GM19324 (cell line): ENCODE data around the gene PTCH1.
A peak's percentile ranks its signal among the peaks of the same experiment; 100 is the strongest.

Source experiments
- ATAC-seq: cut with Tn5 transposase; IDR thresholded peaks from one replicate; pipeline ENCODE4 v1.9.1; 2021; ENCODE audit warnings: mild to moderate bottlenecking, moderate library complexity; ENCODE audit not compliant: unreplicated experiment, low FRiP score

Gene PTCH1

DNA sequence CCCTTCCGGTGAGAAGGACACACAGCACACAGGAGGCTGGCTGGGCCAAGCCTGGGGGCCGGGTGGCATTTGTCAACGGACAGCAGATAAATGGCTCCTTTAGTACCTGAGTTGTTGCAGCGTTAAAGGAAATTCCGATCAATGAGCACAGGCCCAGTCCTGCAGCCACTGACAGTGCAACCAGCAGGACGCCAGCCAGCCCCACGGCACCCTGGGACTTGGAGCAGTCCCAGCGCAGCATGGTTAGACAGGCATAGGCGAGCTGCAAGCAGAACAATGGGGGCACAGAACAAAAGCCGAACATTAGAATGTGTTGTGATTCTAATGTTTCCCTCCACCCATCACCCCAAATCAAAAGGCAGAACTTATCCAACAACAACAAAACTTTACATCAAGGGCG, 39.3 kb downstream of the PTCH1 start:
- ATAC-seq = no peak

GRCh38 chr9:95468791-95469190, 48.0 kb downstream of the PTCH1 start:
- ATAC-seq = no peak

DNA sequence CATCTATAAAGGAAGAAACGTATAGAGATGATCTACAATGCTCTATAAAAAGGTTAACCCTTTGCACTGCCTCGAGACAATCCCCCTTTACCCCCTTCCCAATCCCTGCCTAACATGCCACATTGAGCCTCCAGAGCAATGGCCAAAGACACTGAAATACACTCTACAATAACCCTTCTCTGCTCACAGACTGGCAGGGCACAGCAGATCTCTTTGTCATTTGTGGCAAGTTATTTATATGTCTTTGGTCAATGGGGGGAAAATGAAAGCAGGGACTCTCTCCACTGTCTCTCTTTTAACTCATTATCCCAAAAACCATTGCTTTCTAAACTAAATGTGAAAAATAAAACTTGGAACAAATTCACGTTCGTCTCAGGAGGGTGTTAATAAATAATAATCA, 51.7 kb downstream of the PTCH1 start:
- no peak for ATAC-seq

DNA sequence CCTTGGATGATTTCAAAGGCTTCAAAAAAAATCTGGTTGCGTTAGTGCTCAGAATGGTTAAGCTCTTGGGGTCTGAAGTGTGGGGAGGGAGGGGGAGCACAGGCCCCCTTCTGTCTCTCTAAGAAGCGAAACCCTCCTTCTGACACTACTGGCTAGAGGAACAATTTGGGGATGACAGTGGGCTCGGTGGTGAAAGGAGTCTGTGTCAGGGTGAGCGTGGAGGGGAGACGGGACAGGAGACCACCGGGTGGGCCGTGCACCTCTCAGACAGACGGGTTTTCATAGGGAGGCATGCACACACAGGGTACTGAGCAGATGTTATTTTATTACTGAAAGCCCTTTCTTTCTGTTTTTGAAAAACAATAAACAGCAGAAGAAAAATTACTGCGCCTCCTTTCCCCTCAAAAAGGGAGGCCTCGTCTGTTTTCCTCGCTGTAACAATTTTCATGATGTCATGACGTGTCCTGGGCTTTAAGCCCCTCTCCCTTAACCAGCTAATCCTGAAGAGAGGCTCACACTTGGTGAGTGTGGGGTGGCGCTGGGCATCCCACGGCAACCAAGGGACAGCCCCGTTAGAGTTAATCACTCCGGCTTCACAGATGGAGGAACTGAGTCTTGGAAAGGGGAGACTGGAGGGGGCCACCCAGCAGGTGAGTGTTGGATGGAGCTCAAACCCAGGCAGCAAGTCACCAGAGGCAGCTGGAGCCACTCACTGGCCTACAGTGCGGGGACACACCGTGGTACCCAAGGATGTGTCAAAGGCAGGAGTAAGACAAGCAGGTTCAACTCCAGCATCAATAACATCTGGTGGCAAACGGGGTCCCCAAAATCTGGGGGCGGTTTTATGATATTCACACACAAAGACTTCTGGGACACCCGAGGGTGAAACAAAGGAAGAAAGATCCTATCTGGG, 53.4 kb downstream of the PTCH1 start:
- ATAC-seq = no peak

- peak; percentile 86 for ATAC-seq
Observed at GRCh38 chr9:95462249-95463147, 54.3 kb downstream of the PTCH1 start.

GRCh38 chr9:95461448-95462248, 55.1 kb downstream of the PTCH1 start:
- ATAC-seq = no peak

DNA sequence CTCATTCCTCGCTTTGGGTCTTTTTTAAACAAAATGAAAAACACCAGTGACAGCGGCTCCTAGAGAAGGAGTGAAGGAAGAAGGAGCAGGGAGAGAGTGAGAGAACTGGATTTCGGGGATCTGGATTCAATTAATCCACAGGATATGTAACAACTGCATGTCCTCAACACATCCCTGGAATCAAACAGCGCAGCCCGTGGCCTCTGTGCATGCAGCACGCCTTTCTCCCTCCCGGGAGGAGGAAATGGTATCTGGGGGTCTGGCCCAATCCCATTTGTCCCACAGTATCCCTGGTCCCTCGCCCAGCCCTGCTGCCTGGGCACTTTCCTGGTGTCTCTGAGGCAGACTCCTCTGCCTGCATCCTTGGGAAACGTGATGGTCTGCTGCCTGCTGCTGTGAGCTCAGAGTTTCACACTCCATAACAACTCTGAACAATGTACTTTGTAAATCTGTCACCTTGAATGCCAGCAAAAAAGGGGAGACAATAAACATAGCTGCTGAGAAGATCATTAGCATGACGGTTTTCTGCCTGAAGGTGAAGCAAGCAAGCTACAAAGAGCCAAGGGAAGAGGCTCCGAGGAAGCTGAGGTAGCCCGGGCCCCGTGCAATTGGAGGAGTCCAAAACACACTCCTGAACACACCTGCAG, 56.1 kb downstream of the PTCH1 start:
- no peak for ATAC-seq

DNA sequence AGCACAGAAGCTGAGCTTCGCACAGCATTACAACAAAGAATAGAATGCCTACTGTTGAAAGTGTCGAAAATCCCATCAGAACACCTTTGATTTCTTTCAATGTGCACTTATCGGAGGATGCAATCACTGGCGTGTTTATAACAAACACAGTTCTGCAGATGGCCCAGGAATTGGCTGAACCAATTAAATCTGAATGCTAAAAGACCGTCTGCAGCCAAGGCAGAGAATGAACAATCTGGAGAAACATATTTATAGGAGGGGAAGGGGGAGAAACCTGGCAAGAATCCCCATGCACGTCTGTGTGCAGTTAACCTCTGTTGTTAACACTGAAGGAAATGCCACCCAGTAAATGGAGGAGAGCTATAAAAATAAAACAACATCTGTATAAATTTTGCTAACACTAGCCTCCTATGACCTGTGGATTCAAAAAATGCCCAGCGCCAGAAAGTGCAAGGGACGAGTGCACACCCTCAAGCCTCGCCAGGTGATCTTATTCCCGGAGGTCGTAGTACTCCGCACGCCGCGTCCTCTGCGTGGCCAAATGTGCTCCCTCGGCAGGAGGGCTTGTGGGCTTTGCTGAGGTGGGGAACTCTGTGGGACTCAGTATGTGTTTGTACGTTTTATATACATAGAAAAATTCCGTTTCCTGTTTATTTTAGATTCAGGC, 56.8 kb downstream of the PTCH1 start:
- ATAC-seq = no peak

GRCh38 chr9:95459178-95459577, 57.6 kb downstream of the PTCH1 start:
- no peak for ATAC-seq

GRCh38 chr9:95458666-95459065, 58.1 kb downstream of the PTCH1 start:
- ATAC-seq = no peak

- ATAC-seq = no peak
Observed at GRCh38 chr9:95457769-95458168, 59.0 kb downstream of the PTCH1 start.

DNA sequence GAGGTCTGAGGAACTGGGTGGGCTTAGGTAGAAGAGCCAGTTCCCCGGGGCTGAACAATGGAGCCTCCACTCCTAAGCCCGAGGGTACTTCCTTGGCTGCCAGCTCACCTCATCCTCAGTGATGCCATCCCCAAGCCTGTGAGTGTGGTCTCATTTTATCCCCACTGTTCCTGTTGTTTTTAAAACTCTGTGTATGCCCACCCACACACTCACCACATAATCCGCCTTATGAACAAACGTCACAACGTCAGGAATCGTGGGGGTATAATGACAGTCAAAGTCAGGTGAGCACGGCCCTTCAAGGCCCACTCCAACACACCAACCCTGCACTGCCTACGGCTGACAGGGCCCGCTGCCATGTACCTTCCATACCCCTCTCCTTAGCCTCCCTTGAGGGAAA, 61.1 kb downstream of the PTCH1 start:
- ATAC-seq = no peak

GRCh38 chr9:95452176-95452575, 64.6 kb downstream of the PTCH1 start:
- no peak for ATAC-seq

DNA sequence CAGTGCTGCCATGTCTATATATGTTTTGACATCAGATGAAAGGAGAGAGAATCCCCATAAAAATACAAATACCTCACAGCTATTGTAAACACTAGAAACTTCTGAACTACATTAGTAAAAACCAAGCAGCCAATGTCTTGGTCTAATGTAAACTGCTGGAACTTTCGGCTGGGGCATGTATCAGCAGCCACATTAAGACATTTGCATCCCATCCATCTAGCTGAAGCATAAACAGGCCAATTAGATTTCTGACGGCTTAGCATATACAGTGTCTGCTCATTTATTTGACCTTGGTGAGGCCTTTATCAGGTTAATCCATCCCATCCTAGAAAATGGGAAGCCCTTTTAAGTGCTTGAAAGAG, 65.7 kb downstream of the PTCH1 start:
- ATAC-seq = no peak

DNA sequence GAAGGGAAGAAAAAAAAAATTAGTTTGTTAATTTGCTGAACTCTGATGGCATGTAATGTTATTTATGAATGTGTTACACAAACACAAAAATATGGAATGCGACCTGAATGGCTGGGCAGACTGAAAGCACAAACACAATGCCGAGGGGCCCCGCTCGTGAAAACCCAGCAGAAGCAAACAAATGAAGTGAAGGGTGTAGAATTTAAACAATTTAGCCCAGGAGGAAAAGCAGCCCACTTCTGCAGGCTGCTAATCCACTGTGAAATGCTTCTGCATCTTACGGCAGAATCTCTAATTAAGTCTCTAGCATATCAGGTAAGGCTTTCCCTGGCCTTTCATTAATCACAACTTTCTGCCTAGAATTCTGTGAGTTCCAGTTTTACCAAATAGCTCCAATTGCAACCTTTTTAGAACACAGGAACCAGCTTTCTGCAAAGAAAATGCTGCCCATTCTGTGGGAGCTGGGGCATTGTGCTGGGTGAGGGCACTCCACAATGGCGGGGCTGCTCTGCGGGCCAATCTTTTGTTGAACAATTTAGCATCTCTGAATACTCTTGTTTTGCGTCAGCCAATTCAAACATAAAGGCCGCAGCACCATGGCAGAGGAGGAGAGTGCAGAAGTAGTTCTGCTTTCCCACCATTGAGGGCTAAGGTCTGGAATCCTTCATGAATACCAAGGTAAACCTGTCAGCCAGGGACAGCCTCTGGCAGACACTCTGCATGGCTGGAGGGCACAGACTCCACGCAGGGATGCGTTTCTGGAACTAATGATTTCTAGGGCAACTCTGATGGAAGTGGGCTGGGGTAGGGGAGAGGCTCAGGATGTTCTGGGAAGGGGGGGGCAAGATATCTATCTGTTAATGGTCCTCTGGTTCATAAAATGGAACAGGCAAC, 66.4 kb downstream of the PTCH1 start:
- ATAC-seq = no peak

- ATAC-seq = no peak
Observed at GRCh38 chr9:95449016-95449415, 67.8 kb downstream of the PTCH1 start.

DNA sequence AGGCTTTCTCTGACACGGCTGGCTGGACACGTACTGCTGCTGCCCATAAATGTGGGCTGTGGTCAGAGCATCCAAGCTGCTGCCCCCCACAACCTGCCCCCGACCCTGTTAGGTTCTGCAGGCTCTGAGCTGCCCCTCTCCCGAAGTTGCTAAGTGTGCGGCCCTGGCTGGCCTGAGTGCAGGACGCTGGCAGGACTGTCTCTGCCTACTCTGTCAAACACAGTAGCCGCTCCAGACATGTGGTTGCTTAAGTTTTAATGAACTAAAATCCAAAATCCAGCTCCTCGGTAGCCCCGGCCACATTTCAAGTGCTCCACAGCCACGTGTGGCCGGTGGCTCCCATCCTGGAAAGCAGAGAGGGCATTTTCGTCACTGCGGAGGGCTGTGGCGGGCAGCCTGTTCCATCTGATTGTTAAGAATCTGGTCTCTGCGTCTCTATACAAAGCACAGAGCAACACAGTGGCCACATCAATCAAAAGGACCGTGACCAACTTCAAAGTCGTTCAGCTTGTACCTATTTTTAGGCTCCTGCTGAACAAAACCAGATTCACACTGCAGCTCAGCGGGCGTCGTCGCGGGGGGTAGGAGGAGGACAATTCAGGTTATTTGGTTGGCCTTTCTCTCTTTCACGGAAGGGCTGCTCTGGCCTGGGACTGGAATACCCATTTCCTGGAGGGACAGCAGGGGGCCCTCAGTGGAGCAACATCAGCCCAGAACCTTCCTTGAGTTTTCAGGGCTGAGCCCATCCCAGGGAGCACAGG, 68.9 kb downstream of the PTCH1 start:
- ATAC-seq = no peak

GRCh38 chr9:95446984-95447383, 69.8 kb downstream of the PTCH1 start:
- ATAC-seq = no peak
